Natural killer cell (primary cell): Measurements from ENCODE around the gene BPNT1. TPM values are rescaled to one million over a fixed set of nuclear protein-coding genes. Genes with fewer than 3 reads are reported as not detected.

ENCODE experiments used
- ATAC-seq, 3 donors: fragments of 150-1000 bp in 2 of 3; fragments of 200-7000 bp in 1 of 3; cut with Tn5 transposase; 1 replicate in 1 of 3; 2 replicates in 2 of 3; pipeline ENCODE4 v1.10.0; 2021; ENCODE audit warnings: mild to moderate bottlenecking in 2 of 3, moderate library complexity in 2 of 3
- DNase-seq, 2 donors: peaks; one replicate each; pipeline versions ENCODE4 v3.0.0 to v3.0.0-alpha.2; 2013 to 2021; ENCODE audit warnings: mixed read lengths in 1 of 2
- H3K27ac ChIP-seq: one replicate; pipeline ENCODE4 v1.5.1; 2013; ENCODE audit warnings: mild to moderate bottlenecking, low read length
- H3K27me3 ChIP-seq: one replicate; pipeline ENCODE4 v1.6.1; 2013; ENCODE audit warnings: low read length; ENCODE audit not compliant: control insufficient read depth, insufficient read depth
- H3K36me3 ChIP-seq: one replicate; pipeline ENCODE4 v1.6.1; 2013; ENCODE audit warnings: low read length; ENCODE audit not compliant: control insufficient read depth, insufficient read depth
- H3K4me1 ChIP-seq: one replicate; pipeline ENCODE4 v1.6.1; 2013; ENCODE audit warnings: low read length; ENCODE audit not compliant: control insufficient read depth, insufficient read depth
- H3K4me3 ChIP-seq: one replicate; pipeline ENCODE4 v1.5.1; 2013; ENCODE audit warnings: low read length
- H3K9me3 ChIP-seq: one replicate; pipeline ENCODE4 v1.6.1; 2013; ENCODE audit warnings: low read length; ENCODE audit not compliant: control insufficient read depth, insufficient read depth
- H3K27ac Mint-ChIP-seq, 2 donors: one replicate each; pipeline ENCODE4 v1.8.0; 2022; ENCODE audit warnings: mild to moderate bottlenecking in 2 of 2, mixed read lengths in 2 of 2, moderate library complexity in 1 of 2
- H3K27me3 Mint-ChIP-seq, 2 donors: one replicate each; pipeline ENCODE4 v1.8.0; 2022; ENCODE audit warnings: low read depth in 2 of 2, mixed read lengths in 2 of 2
- H3K36me3 Mint-ChIP-seq: one replicate; pipeline ENCODE4 v1.8.0; 2022; ENCODE audit warnings: mixed read lengths
- H3K4me1 Mint-ChIP-seq, 2 donors: one replicate each; pipeline ENCODE4 v1.8.0; 2022; ENCODE audit warnings: mixed read lengths in 2 of 2
- H3K4me3 Mint-ChIP-seq: one replicate; pipeline ENCODE4 v1.8.0; 2022; ENCODE audit warnings: mild to moderate bottlenecking, moderate library complexity, mixed read lengths
- H3K9me3 Mint-ChIP-seq, 2 donors: one replicate each; pipeline ENCODE4 v1.8.0; 2022; ENCODE audit warnings: mixed read lengths in 2 of 2
- CTCF ChIP-seq: fragments of 200-600 bp; IDR thresholded peaks from one replicate; pipeline ENCODE4 v1.8.0; 2022; ENCODE audit warnings: antibody characterized with exemption
- WGBS: methylation state at CpG from one replicate; pipeline ENCODE4 v1.1.7; 2013; ENCODE audit warnings: missing lambda C conversion rate; ENCODE audit not compliant: insufficient coverage; 5-methylcytosine and 5-hydroxymethylcytosine counted together
- intact Hi-C: fragments of 100-400 bp; cut with micrococcal nuclease; formaldehyde crosslinking; loops from one replicate; pipeline ENCODE4 v1.14.2; 2022
- total RNA-seq, 4 donors: library from RNA; stranded (reverse); fragments of 120-200 nt in 1 of 4; gene quantifications; one replicate each; pipeline versions ENCODE4 v1.2.3 to v1.2.4, GENCODE V29; 2013 to 2022

The BPNT1 gene
- total RNA-seq, 3 donors from 2014 or later (not counting 1 experiment from before 2014, with no cell fraction given) = 8.8 to 11.6 (median 8.9) TPM

- H3K27me3 Mint-ChIP-seq = no peaks in the 10 kb centered on the region
- H3K9me3 Mint-ChIP-seq = no peaks in the 10 kb centered on the region
- H3K27ac Mint-ChIP-seq = peak overlapping the region; percentile 87 to 89
- ATAC-seq (peak; percentile 96 to 100 (median 97)), DNase-seq (peak in 1 of 2 donors; percentile 64)
- TF ChIP-seq CTCF = no peak
- peaks cover 11 to 21% of the 10 kb centered on the region in 2 donors for H3K4me1 Mint-ChIP-seq
- Histone ChIP-seq H3K27me3 (no peaks in the 10 kb centered on the region), H3K27ac (peak overlapping the region; percentile 38), H3K4me1 (peaks cover 12% of the 10 kb centered on the region), H3K9me3 (no peaks in the 10 kb centered on the region), H3K4me3 (no peak overlapping the region), H3K36me3 (peaks cover 9% of the 10 kb centered on the region)
- peak overlapping the region; percentile 80 for H3K4me3 Mint-ChIP-seq
- no peaks in the 10 kb centered on the region for H3K36me3 Mint-ChIP-seq
- WGBS = 38% methylated on average over 1 of the region's 1 CpG
- intact Hi-C loops = no loop called here
These were observed 33.2 kb downstream of the BPNT1 start for GRCh38 chr1:220056374-220056773.

- Histone ChIP-seq H3K27me3 (no peaks in the 10 kb centered on the region), H3K27ac (peak within 1 kb of the TSS; percentile 85), H3K36me3 (no peaks in the 10 kb centered on the region), H3K4me1 (peaks cover 13% of the 10 kb centered on the region), H3K4me3 (peak within 1 kb of the TSS; percentile 98), H3K9me3 (no peaks in the 10 kb centered on the region)
- Mint-ChIP-seq H3K4me3 (peak within 1 kb of the TSS; percentile 98), H3K4me1 (peaks cover 25 to 27% of the 10 kb centered on the region in 2 donors), H3K27me3 (no peaks in the 10 kb centered on the region), H3K9me3 (no peaks in the 10 kb centered on the region), H3K27ac (peak within 1 kb of the TSS; percentile 94 to 96), H3K36me3 (no peaks in the 10 kb centered on the region)
- intact Hi-C loops = loop anchor here (1.0 to 2.0 kb wide), 3 partner anchors 43 to 227 kb away; partner anchors contain the start of genes BPNT1 and RAB3GAP2
- peak; percentile 49 for TF ChIP-seq CTCF
- under 1% methylated on average over 66 of the region's 71 CpGs for WGBS
- DNase-seq (peak; percentile 90 to 99), ATAC-seq (peak; percentile 98 to 100 (median 98))
These were observed 43.3 kb downstream of the BPNT1 start, which contains the start of gene EPRS1 for GRCh38 chr1:220046052-220046930. Gene EPRS1 (minus strand): TSS chr1:220046505. CDS start chr1:220046388, 117 bp downstream.

- WGBS = 34% methylated on average over 17 of the region's 17 CpGs
- no peak for TF ChIP-seq CTCF
- H3K4me3 Mint-ChIP-seq = peak overlapping the region; percentile 98
- no peaks in the 10 kb centered on the region for H3K9me3 Mint-ChIP-seq
- Histone ChIP-seq H3K36me3 (no peaks in the 10 kb centered on the region), H3K4me1 (peaks cover 13% of the 10 kb centered on the region), H3K9me3 (no peaks in the 10 kb centered on the region), H3K27ac (peak overlapping the region; percentile 85), H3K4me3 (peak overlapping the region; percentile 98), H3K27me3 (no peaks in the 10 kb centered on the region)
- no peaks in the 10 kb centered on the region for H3K27me3 Mint-ChIP-seq
- no peak for ATAC-seq
- DNase-seq = peak in 1 of 2 donors; percentile 55
- peaks cover 25 to 27% of the 10 kb centered on the region in 2 donors for H3K4me1 Mint-ChIP-seq
- H3K36me3 Mint-ChIP-seq = no peaks in the 10 kb centered on the region
- intact Hi-C loops = loop anchor here (1.0 to 2.0 kb wide), 3 partner anchors 44 to 227 kb away; partner anchors contain the start of genes BPNT1 and RAB3GAP2
- H3K27ac Mint-ChIP-seq = peak overlapping the region; percentile 94 to 96
These were observed 44.1 kb downstream of the BPNT1 start for GRCh38 chr1:220045356-220046051.
